Measurements from ENCODE around the gene FAIM2. TPM values are rescaled to one million over a fixed set of nuclear protein-coding genes. Genes with fewer than 3 reads are reported as not detected.

The FAIM2 gene
- total RNA-seq, 3 donors from 2014 or later = 0.67 to 12.9 (median 2.5) TPM

GRCh38 chr12:49824895-49825294 lies 78.8 kb downstream of the FAIM2 start:
- DNase-seq = no peak
- no peak for ATAC-seq
- intact Hi-C loops (cut with DNase I, micrococcal nuclease) = no loop called here
- Histone ChIP-seq H3K36me3 (ENCODE audit: low read depth) (no peaks in the 10 kb centered on the region), H3K9me3 (no peaks in the 10 kb centered on the region), H3K4me1 (ENCODE audit: low read depth) (peaks cover 18% of the 10 kb centered on the region), H3K4me3 (no peak overlapping the region)
- no peak for TF ChIP-seq CTCF (IDR thresholded peaks at IDR 0.05)

- Histone ChIP-seq H3K36me3 (ENCODE audit: low read depth) (no peaks in the 10 kb centered on the region), H3K4me1 (ENCODE audit: low read depth) (peaks cover 18% of the 10 kb centered on the region), H3K4me3 (no peak overlapping the region), H3K9me3 (no peaks in the 10 kb centered on the region)
- ATAC-seq (no peak), DNase-seq (no peak)
- intact Hi-C loops (cut with DNase I, micrococcal nuclease) = no loop called here
- no peak for TF ChIP-seq CTCF (IDR thresholded peaks at IDR 0.05)
These were observed 79.3 kb downstream of the FAIM2 start for GRCh38 chr12:49824416-49824815.

- DNase-seq (no peak), ATAC-seq (no peak)
- H3K36me3 ChIP-seq (ENCODE audit: low read depth) = no peaks in the 10 kb centered on the region
- no peaks in the 10 kb centered on the region for H3K9me3 ChIP-seq
- no peak overlapping the region for H3K4me3 ChIP-seq
- peaks cover 13% of the 10 kb centered on the region for H3K4me1 ChIP-seq (ENCODE audit: low read depth)
- intact Hi-C loops (cut with DNase I, micrococcal nuclease) = no loop called here
- no peak for TF ChIP-seq CTCF (IDR thresholded peaks at IDR 0.05)
These were observed 79.7 kb downstream of the FAIM2 start for GRCh38 chr12:49823951-49824350.

DNA sequence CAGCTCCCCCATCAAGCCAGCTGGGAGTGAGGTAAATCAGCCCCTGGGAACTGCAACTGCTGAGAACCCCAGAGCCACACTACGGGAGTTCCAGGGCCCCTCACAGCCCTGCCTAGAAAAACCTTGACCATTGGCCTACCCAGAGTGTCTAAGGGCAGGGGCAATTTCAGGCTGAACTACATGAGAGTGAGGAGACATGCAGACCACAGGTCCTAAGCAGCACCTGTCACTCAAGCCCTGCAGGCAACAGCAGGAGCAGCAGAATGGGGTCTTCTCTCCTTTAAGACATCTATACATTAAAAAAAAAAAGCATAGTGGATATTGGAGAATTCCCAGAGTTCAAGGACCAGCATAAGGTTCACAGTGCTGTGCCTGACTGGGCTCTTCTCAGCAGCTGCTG lies 80.3 kb downstream of the FAIM2 start:
- H3K4me1 ChIP-seq (ENCODE audit: low read depth) = peaks cover 11% of the 10 kb centered on the region
- no peak overlapping the region for H3K4me3 ChIP-seq
- H3K9me3 ChIP-seq = no peaks in the 10 kb centered on the region
- DNase-seq = no peak
- TF ChIP-seq CTCF (IDR thresholded peaks at IDR 0.05) = no peak
- H3K36me3 ChIP-seq (ENCODE audit: low read depth) = no peaks in the 10 kb centered on the region
- no peak for ATAC-seq
- intact Hi-C loops (cut with DNase I, micrococcal nuclease) = no loop called here

- no peaks in the 10 kb centered on the region for H3K9me3 ChIP-seq
- peaks cover 8% of the 10 kb centered on the region for H3K4me1 ChIP-seq (ENCODE audit: low read depth)
- H3K4me3 ChIP-seq = no peak overlapping the region
- no peaks in the 10 kb centered on the region for H3K36me3 ChIP-seq (ENCODE audit: low read depth)
- intact Hi-C loops (cut with DNase I, micrococcal nuclease) = no loop called here
- ATAC-seq (no peak), DNase-seq (no peak)
- TF ChIP-seq CTCF (IDR thresholded peaks at IDR 0.05) = no peak
These were observed 82.1 kb downstream of the FAIM2 start for GRCh38 chr12:49821373-49822287.

All from mucosa of descending colon (tissue), 3 donors.